Smooth muscle cell (in vitro differentiated cells): ENCODE data around the gene PATL2. TPM values are rescaled to one million over a fixed set of nuclear protein-coding genes. Genes with fewer than 3 reads are reported as not detected.
"Not testable (repeated sequence)": the region's sequence is repeated elsewhere in the genome, so short reads cannot be mapped to it uniquely, and the experiment has no call there.

Experiments
- DNase-seq: peaks from one replicate; lab custom pipeline; 2025; ENCODE audit not compliant: unreplicated experiment; lab: John Stamatoyannopoulos, UW
- H2AFZ ChIP-seq: fragments of 200-600 bp; sonication (generic); 2 replicates; pipeline ENCODE4 v1.6.0; 2016; ENCODE audit warnings: antibody characterized with exemption, low read depth, mild to moderate bottlenecking
- H3F3A ChIP-seq: fragments of 200-600 bp; sonication (generic); 2 replicates; pipeline ENCODE4 v1.6.0; 2017; ENCODE audit warnings: antibody characterized with exemption, low read depth
- H3K27ac ChIP-seq: fragments of 200-600 bp; sonication (generic); 2 replicates; pipeline ENCODE4 v1.5.1; 2016; ENCODE audit warnings: low read depth, mild to moderate bottlenecking
- H3K27me3 ChIP-seq: fragments of 200-600 bp; sonication (generic); 2 replicates; pipeline ENCODE4 v1.6.1; 2016; ENCODE audit warnings: low read depth, mild to moderate bottlenecking
- H3K36me3 ChIP-seq: fragments of 200-600 bp; sonication (generic); 2 replicates; pipeline ENCODE4 v1.5.1; 2016; ENCODE audit warnings: low read depth
- H3K4me1 ChIP-seq: fragments of 200-600 bp; sonication (generic); 2 replicates; pipeline ENCODE4 v1.5.1; 2016; ENCODE audit warnings: low read depth
- H3K4me2 ChIP-seq: fragments of 200-600 bp; sonication (generic); 2 replicates; pipeline ENCODE4 v1.6.0; 2016; ENCODE audit warnings: mild to moderate bottlenecking
- H3K4me3 ChIP-seq: fragments of 200-600 bp; sonication (generic); 2 replicates; pipeline ENCODE4 v1.5.1; 2016; ENCODE audit warnings: mild to moderate bottlenecking
- H3K79me2 ChIP-seq: fragments of 200-600 bp; sonication (generic); 2 replicates; pipeline ENCODE4 v1.6.0; 2016; ENCODE audit warnings: low read depth, mild to moderate bottlenecking
- H3K9ac ChIP-seq: fragments of 200-600 bp; sonication (generic); 2 replicates; pipeline ENCODE4 v1.6.0; 2016; ENCODE audit warnings: low read depth
- H3K9me3 ChIP-seq: fragments of 200-600 bp; sonication (generic); replicated peaks from 2 replicates; pipeline ENCODE4 v1.5.1; 2016; ENCODE audit warnings: low read depth
- H4K20me1 ChIP-seq: fragments of 200-600 bp; sonication (generic); 2 replicates; pipeline ENCODE4 v1.6.0; 2016; ENCODE audit warnings: low read depth
- CTCF ChIP-seq: fragments of 200-600 bp; sonication (generic); IDR thresholded peaks from 2 replicates; pipeline ENCODE4 v1.5.1; 2017; ENCODE audit warnings: borderline replicate concordance, mild to moderate bottlenecking, antibody characterized with exemption; ENCODE audit not compliant: insufficient read depth, poor library complexity, severe bottlenecking
- WGBS: methylation state at CpG from one replicate; pipeline ENCODE4 v1.1.7; 2016; ENCODE audit warnings: low lambda C conversion rate; 5-methylcytosine and 5-hydroxymethylcytosine counted together
- polyA plus RNA-seq: library from polyadenylated mRNA; unstranded; fragments of >200 nt; fragmentation: Nextera tagmentation; extraction: Ambion mirVana; gene quantifications from 2 replicates; pipeline ENCODE4 v1.2.1, GENCODE V29; 2016
- total RNA-seq: library from RNA; depleted of rRNA; stranded (reverse); fragments of >200 nt; gene quantifications from 2 replicates; pipeline ENCODE4 v1.2.3, GENCODE V29; 2014

PATL2 gene
- total and polyA plus RNA-seq, 2 experiments from 2014 or later, result not detected

- Histone ChIP-seq H4K20me1 (peaks cover 3% of the 10 kb centered on the region), H2AFZ (no peak overlapping the region), H3K9me3 (peaks cover 4% of the 10 kb centered on the region), H3K4me2 (no peak overlapping the region), H3K27ac (no peak overlapping the region), H3K9ac (no peak overlapping the region), H3K79me2 (peaks cover 35% of the 10 kb centered on the region), H3K36me3 (peaks cover 17% of the 10 kb centered on the region), H3F3A (no peaks in the 10 kb centered on the region), H3K4me1 (no peaks in the 10 kb centered on the region), H3K27me3 (no peaks in the 10 kb centered on the region), H3K4me3 (no peak overlapping the region)
- DNase-seq, result no peak
- WGBS, result 96% methylated on average over 2 of the region's 2 CpGs
- TF ChIP-seq CTCF, result no peak
These were observed 64.7 kb downstream of the PATL2 start for GRCh38 chr15:44646460-44646859.

GRCh38 chr15:44641651-44642050, 69.5 kb downstream of the PATL2 start:
- Histone ChIP-seq H3K9ac (no peak overlapping the region), H3K4me1 (no peaks in the 10 kb centered on the region), H3K4me2 (no peak overlapping the region), H3K36me3 (peaks cover 5% of the 10 kb centered on the region), H3K27ac (no peak overlapping the region), H3K79me2 (peaks cover 48% of the 10 kb centered on the region), H4K20me1 (peaks cover 3% of the 10 kb centered on the region), H3F3A (no peaks in the 10 kb centered on the region), H3K9me3 (peaks cover 4% of the 10 kb centered on the region), H3K4me3 (no peak overlapping the region), H3K27me3 (no peaks in the 10 kb centered on the region), H2AFZ (no peak overlapping the region)
- TF ChIP-seq CTCF, result no peak
- DNase-seq, result no peak
- WGBS, result 94% methylated on average over 4 of the region's 4 CpGs

- Histone ChIP-seq H3K79me2 (peaks cover 17% of the 10 kb centered on the region), H3K27ac (no peak overlapping the region), H3K9me3 (no peaks in the 10 kb centered on the region), H4K20me1 (no peaks in the 10 kb centered on the region), H3K36me3 (peaks cover 10% of the 10 kb centered on the region), H3K9ac (no peak overlapping the region), H3F3A (no peaks in the 10 kb centered on the region), H3K4me3 (no peak overlapping the region), H3K4me1 (no peaks in the 10 kb centered on the region), H3K27me3 (no peaks in the 10 kb centered on the region), H2AFZ (no peak overlapping the region), H3K4me2 (no peak overlapping the region)
- no peak for TF ChIP-seq CTCF
- no peak for DNase-seq
- WGBS, result 84% methylated on average over 1 of the region's 1 CpG
These were observed 74.1 kb downstream of the PATL2 start for GRCh38 chr15:44636976-44637375.

- no peaks in the 10 kb centered on the region for H3K79me2 ChIP-seq
- 94% methylated on average over 5 of the region's 5 CpGs for WGBS
- TF ChIP-seq CTCF, result no peak
- no peak overlapping the region for H3K9ac ChIP-seq
- H3K36me3 ChIP-seq, result peaks cover 18% of the 10 kb centered on the region
- DNase-seq, result no peak
- H3K4me2 ChIP-seq, result no peak overlapping the region
- H3F3A ChIP-seq, result no peaks in the 10 kb centered on the region
- no peaks in the 10 kb centered on the region for H3K4me1 ChIP-seq
- no peaks in the 10 kb centered on the region for H4K20me1 ChIP-seq
- no peak overlapping the region for H3K4me3 ChIP-seq
- no peak overlapping the region for H2AFZ ChIP-seq
- H3K27ac ChIP-seq, result no peak overlapping the region
- H3K27me3 ChIP-seq, result no peaks in the 10 kb centered on the region
- no peaks in the 10 kb centered on the region for H3K9me3 ChIP-seq
These were observed 77.5 kb downstream of the PATL2 start for GRCh38 chr15:44633603-44634002.

GRCh38 chr15:44625286-44625685, 85.8 kb downstream of the PATL2 start:
- not testable (repeated sequence) for H2AFZ ChIP-seq, H3K9ac ChIP-seq, H3K9me3 ChIP-seq, H3K27me3 ChIP-seq, H3K27ac ChIP-seq, H3K4me2 ChIP-seq, H3F3A ChIP-seq, H3K4me1 ChIP-seq, DNase-seq, H3K4me3 ChIP-seq, H3K79me2 ChIP-seq, H4K20me1 ChIP-seq
- peaks cover 20% of the 10 kb centered on the region for H3K36me3 ChIP-seq
- WGBS, result 100% methylated on average over 2 of the region's 2 CpGs
